ENCODE measurements around the gene ATP9A.

ATP9A gene

GRCh38 chr20:51595744-51596143, 172.4 kb downstream of the ATP9A start:
- no peaks in the 10 kb centered on the region for H3K9me3 ChIP-seq (replicated peaks in 1 of 2; ENCODE audit: control insufficient read depth in 2 of 2, insufficient read depth in 1 of 2, low read depth in 1 of 2, low read length in 2 of 2)
- H3K27ac ChIP-seq (replicated peaks; ENCODE audit: low read length), result no peak overlapping the region
- H3K4ac ChIP-seq (ENCODE audit: low read length), result no peak overlapping the region
- H3K4me2 ChIP-seq (ENCODE audit: insufficient read depth, low read length, poor library complexity, severe bottlenecking), result no peak overlapping the region
- H3K27me3 ChIP-seq (ENCODE audit: control insufficient read depth in 3 of 3, insufficient read depth in 3 of 3, low read depth in 1 of 3, low read length in 3 of 3), result no peaks in the 10 kb centered on the region
- H2BK12ac ChIP-seq (ENCODE audit: low read length), result no peak overlapping the region
- H3K4me3 ChIP-seq (ENCODE audit: low read length in 2 of 2), result no peak overlapping the region
- H3K23ac ChIP-seq (ENCODE audit: low read depth, low read length, poor library complexity), result no peak overlapping the region
- WGBS, 2 donors (ENCODE audit: extremely low coverage in 2 of 2, insufficient read length in 2 of 2, insufficient replicate concordance in 1 of 2), result no CpG with 5 or more reads among the region's 8 CpGs
- no peak overlapping the region for H3K14ac ChIP-seq (ENCODE audit: low read length)
- no peak overlapping the region for H2AK5ac ChIP-seq (ENCODE audit: low read depth, low read length)
- no peaks in the 10 kb centered on the region for H3K79me1 ChIP-seq (ENCODE audit: low read depth, low read length)
- no peak overlapping the region for H2BK5ac ChIP-seq (ENCODE audit: low read length)
- H2AFZ ChIP-seq (ENCODE audit: low read length), result no peak overlapping the region
- no peak overlapping the region for H4K91ac ChIP-seq (ENCODE audit: low read depth, low read length, poor library complexity)
- no peak overlapping the region for H2BK15ac ChIP-seq (ENCODE audit: low read length)
- H3K9ac ChIP-seq (ENCODE audit: low read depth, low read length, poor library complexity), result no peak overlapping the region
- H2BK120ac ChIP-seq (ENCODE audit: low read depth, low read length), result no peak overlapping the region
- no peak for DNase-seq (ENCODE audit: low spot score)
- H3K18ac ChIP-seq (ENCODE audit: low read length), result no peak overlapping the region
- H3K4me1 ChIP-seq (ENCODE audit: control insufficient read depth in 2 of 2, insufficient read depth in 1 of 2, low read depth in 1 of 2, low read length in 2 of 2), result peaks cover 7 to 16% of the 10 kb centered on the region in 2 donors
- H4K8ac ChIP-seq (ENCODE audit: low read depth, low read length), result no peak overlapping the region
- H3K36me3 ChIP-seq (replicated peaks in 1 of 2; ENCODE audit: control insufficient read depth in 2 of 2, insufficient read depth in 2 of 2, low read length in 2 of 2), result peaks cover 0 to 27% of the 10 kb centered on the region in 2 donors

- Histone ChIP-seq H3K27ac (replicated peaks; ENCODE audit: low read length) (no peak overlapping the region), H2BK12ac (ENCODE audit: low read length) (no peak overlapping the region)
- WGBS, 2 donors (ENCODE audit: extremely low coverage in 2 of 2, insufficient read length in 2 of 2, insufficient replicate concordance in 1 of 2), result no CpG with 5 or more reads among the region's 13 CpGs
Observed at GRCh38 chr20:51595058-51595532, 173.1 kb downstream of the ATP9A start.

GRCh38 chr20:51594236-51595057, 173.7 kb downstream of the ATP9A start:
- H3K18ac ChIP-seq (ENCODE audit: low read length), result no peak overlapping the region

More at GRCh38 chr20:51595058-51595532, 173.1 kb downstream of the ATP9A start:
- Histone ChIP-seq H4K91ac (ENCODE audit: low read depth, low read length, poor library complexity) (no peak overlapping the region), H3K4me1 (ENCODE audit: control insufficient read depth in 2 of 2, insufficient read depth in 1 of 2, low read depth in 1 of 2, low read length in 2 of 2) (peaks cover 3 to 10% of the 10 kb centered on the region in 2 donors), H2AK5ac (ENCODE audit: low read depth, low read length) (no peak overlapping the region), H3K9me3 (replicated peaks in 1 of 2; ENCODE audit: control insufficient read depth in 2 of 2, insufficient read depth in 1 of 2, low read depth in 1 of 2, low read length in 2 of 2) (no peaks in the 10 kb centered on the region), H3K4ac (ENCODE audit: low read length) (no peak overlapping the region), H3K18ac (ENCODE audit: low read length) (no peak overlapping the region), H2AFZ (ENCODE audit: low read length) (no peak overlapping the region), H3K9ac (ENCODE audit: low read depth, low read length, poor library complexity) (no peak overlapping the region), H2BK5ac (ENCODE audit: low read length) (no peak overlapping the region), H3K23ac (ENCODE audit: low read depth, low read length, poor library complexity) (no peak overlapping the region), H3K36me3 (replicated peaks in 1 of 2; ENCODE audit: control insufficient read depth in 2 of 2, insufficient read depth in 2 of 2, low read length in 2 of 2) (peaks cover 0 to 22% of the 10 kb centered on the region in 2 donors), H3K4me2 (ENCODE audit: insufficient read depth, low read length, poor library complexity, severe bottlenecking) (no peak overlapping the region), H2BK15ac (ENCODE audit: low read length) (no peak overlapping the region), H4K8ac (ENCODE audit: low read depth, low read length) (no peak overlapping the region), H3K79me1 (ENCODE audit: low read depth, low read length) (no peaks in the 10 kb centered on the region), H3K14ac (ENCODE audit: low read length) (no peak overlapping the region), H3K27me3 (ENCODE audit: control insufficient read depth in 3 of 3, insufficient read depth in 3 of 3, low read depth in 1 of 3, low read length in 3 of 3) (no peaks in the 10 kb centered on the region), H3K4me3 (ENCODE audit: low read length in 2 of 2) (no peak overlapping the region), H2BK120ac (ENCODE audit: low read depth, low read length) (no peak overlapping the region)
- DNase-seq (ENCODE audit: low spot score), result peak; percentile 48

GRCh38 chr20:51593584-51593983, 174.6 kb downstream of the ATP9A start:
- Histone ChIP-seq H3K79me1 (ENCODE audit: low read depth, low read length) (no peaks in the 10 kb centered on the region), H4K91ac (ENCODE audit: low read depth, low read length, poor library complexity) (no peak overlapping the region), H2BK5ac (ENCODE audit: low read length) (no peak overlapping the region), H3K4me3 (ENCODE audit: low read length in 2 of 2) (no peak overlapping the region), H3K9me3 (replicated peaks in 1 of 2; ENCODE audit: control insufficient read depth in 2 of 2, insufficient read depth in 1 of 2, low read depth in 1 of 2, low read length in 2 of 2) (no peaks in the 10 kb centered on the region), H3K4ac (ENCODE audit: low read length) (no peak overlapping the region), H3K9ac (ENCODE audit: low read depth, low read length, poor library complexity) (no peak overlapping the region), H2BK120ac (ENCODE audit: low read depth, low read length) (no peak overlapping the region), H3K23ac (ENCODE audit: low read depth, low read length, poor library complexity) (no peak overlapping the region), H3K18ac (ENCODE audit: low read length) (no peak overlapping the region), H2AFZ (ENCODE audit: low read length) (no peak overlapping the region), H4K8ac (ENCODE audit: low read depth, low read length) (no peak overlapping the region), H2AK5ac (ENCODE audit: low read depth, low read length) (no peak overlapping the region), H3K4me1 (ENCODE audit: control insufficient read depth in 2 of 2, insufficient read depth in 1 of 2, low read depth in 1 of 2, low read length in 2 of 2) (peaks cover 0 to 4% of the 10 kb centered on the region in 2 donors), H2BK15ac (ENCODE audit: low read length) (no peak overlapping the region), H2BK12ac (ENCODE audit: low read length) (no peak overlapping the region), H3K27ac (replicated peaks; ENCODE audit: low read length) (no peak overlapping the region), H3K14ac (ENCODE audit: low read length) (no peak overlapping the region), H3K36me3 (replicated peaks in 1 of 2; ENCODE audit: control insufficient read depth in 2 of 2, insufficient read depth in 2 of 2, low read length in 2 of 2) (peaks cover 0 to 8% of the 10 kb centered on the region in 2 donors), H3K4me2 (ENCODE audit: insufficient read depth, low read length, poor library complexity, severe bottlenecking) (no peak overlapping the region), H3K27me3 (ENCODE audit: control insufficient read depth in 3 of 3, insufficient read depth in 3 of 3, low read depth in 1 of 3, low read length in 3 of 3) (no peaks in the 10 kb centered on the region)
- WGBS, 2 donors (ENCODE audit: extremely low coverage in 2 of 2, insufficient read length in 2 of 2, insufficient replicate concordance in 1 of 2), result no CpG with 5 or more reads among the region's 2 CpGs
- DNase-seq (ENCODE audit: low spot score), result no peak

More at GRCh38 chr20:51594236-51595057, 173.7 kb downstream of the ATP9A start:
- Histone ChIP-seq H3K27ac (replicated peaks; ENCODE audit: low read length) (no peak overlapping the region), H3K4me2 (ENCODE audit: insufficient read depth, low read length, poor library complexity, severe bottlenecking) (no peak overlapping the region), H3K4me1 (ENCODE audit: control insufficient read depth in 2 of 2, insufficient read depth in 1 of 2, low read depth in 1 of 2, low read length in 2 of 2) (peaks cover 0 to 5% of the 10 kb centered on the region in 2 donors), H2AFZ (ENCODE audit: low read length) (no peak overlapping the region), H3K79me1 (ENCODE audit: low read depth, low read length) (no peaks in the 10 kb centered on the region), H2BK12ac (ENCODE audit: low read length) (no peak overlapping the region), H3K4ac (ENCODE audit: low read length) (no peak overlapping the region), H3K27me3 (ENCODE audit: control insufficient read depth in 3 of 3, insufficient read depth in 3 of 3, low read depth in 1 of 3, low read length in 3 of 3) (no peaks in the 10 kb centered on the region), H2AK5ac (ENCODE audit: low read depth, low read length) (no peak overlapping the region), H3K4me3 (ENCODE audit: low read length in 2 of 2) (no peak overlapping the region), H3K9ac (ENCODE audit: low read depth, low read length, poor library complexity) (no peak overlapping the region), H3K23ac (ENCODE audit: low read depth, low read length, poor library complexity) (no peak overlapping the region), H2BK120ac (ENCODE audit: low read depth, low read length) (no peak overlapping the region), H4K91ac (ENCODE audit: low read depth, low read length, poor library complexity) (no peak overlapping the region), H2BK15ac (ENCODE audit: low read length) (no peak overlapping the region), H3K14ac (ENCODE audit: low read length) (no peak overlapping the region), H3K36me3 (replicated peaks in 1 of 2; ENCODE audit: control insufficient read depth in 2 of 2, insufficient read depth in 2 of 2, low read length in 2 of 2) (peaks cover 0 to 16% of the 10 kb centered on the region in 2 donors), H4K8ac (ENCODE audit: low read depth, low read length) (no peak overlapping the region), H2BK5ac (ENCODE audit: low read length) (no peak overlapping the region), H3K9me3 (replicated peaks in 1 of 2; ENCODE audit: control insufficient read depth in 2 of 2, insufficient read depth in 1 of 2, low read depth in 1 of 2, low read length in 2 of 2) (no peaks in the 10 kb centered on the region)
- no CpG with 5 or more reads among the region's 12 CpGs for WGBS, 2 donors (ENCODE audit: extremely low coverage in 2 of 2, insufficient read length in 2 of 2, insufficient replicate concordance in 1 of 2)
- DNase-seq (ENCODE audit: low spot score), result no peak
